ENCODE results near the gene KCNJ10. TPM values are rescaled to one million over a fixed set of nuclear protein-coding genes. Genes with fewer than 3 reads are reported as not detected.
A peak's percentile ranks its signal among the peaks of the same experiment; 100 is the strongest.

KCNJ10 gene
- total RNA-seq, 1 experiment from 2014 or later = 1.4 TPM

DNA sequence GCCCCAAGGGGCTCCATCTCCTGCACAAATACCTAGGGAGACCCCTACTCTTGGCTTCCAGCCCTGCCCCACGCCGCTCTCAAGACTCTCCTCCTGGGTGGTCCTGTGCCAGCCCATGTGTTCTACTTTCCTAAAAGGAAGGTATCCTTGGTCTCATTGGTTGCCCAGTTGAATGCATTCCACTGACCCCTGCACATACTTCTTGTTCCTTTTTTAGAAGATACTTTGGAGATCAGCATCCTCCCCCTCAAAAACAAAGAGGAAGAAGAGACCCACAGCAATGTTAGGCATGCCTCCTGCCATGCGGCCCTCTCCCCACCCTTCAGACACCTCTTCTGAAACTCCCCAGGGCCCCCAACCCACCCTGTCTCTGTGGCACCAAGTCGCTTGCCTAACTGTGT lies 120.0 kb downstream of the KCNJ10 start:
- Mint-ChIP-seq H3K27me3 (ENCODE audit: low read depth) (peaks cover 5% of the 10 kb centered on the region), H3K4me3 (no peak overlapping the region), H3K9me3 (no peaks in the 10 kb centered on the region), H3K4me1 (peaks cover 8% of the 10 kb centered on the region), H3K36me3 (no peaks in the 10 kb centered on the region), H3K27ac (no peak overlapping the region)
- ChIA-PET CTCF (interaction anchor here (1.3 kb wide), 1 partner anchor 58 kb away, joined by 5 read pairs; no protein-coding TSS in a partner anchor), POLR2A (no interaction called here)
- DNase-seq (ENCODE audit: low spot score) = no peak
- TF ChIP-seq ESRRA (CRISPR knock-in tag; IDR thresholded peaks at IDR 0.05; ENCODE audit: borderline replicate concordance) (no peak), ZNF423 (CRISPR knock-in tag; IDR thresholded peaks at IDR 0.05) (no peak), SMAD4 (CRISPR knock-in tag; IDR thresholded peaks at IDR 0.05) (no peak), EMX1 (CRISPR knock-in tag; IDR thresholded peaks at IDR 0.05) (no peak), HMGA2 (CRISPR knock-in tag; IDR thresholded peaks at IDR 0.05) (no peak), ATF6 (CRISPR knock-in tag; IDR thresholded peaks at IDR 0.05) (no peak), NR1H2 (CRISPR knock-in tag; IDR thresholded peaks at IDR 0.05) (no peak), ZBTB21 (CRISPR knock-in tag; IDR thresholded peaks at IDR 0.05; ENCODE audit: borderline replicate concordance) (no peak), NR2C2 (CRISPR knock-in tag; IDR thresholded peaks at IDR 0.05) (no peak), MXD4 (CRISPR knock-in tag; IDR thresholded peaks at IDR 0.05; ENCODE audit: borderline replicate concordance) (no peak), IRF2 (CRISPR knock-in tag; IDR thresholded peaks at IDR 0.05; ENCODE audit: borderline replicate concordance, low read depth) (no peak), ZNF281 (CRISPR knock-in tag; IDR thresholded peaks at IDR 0.05) (no peak)
- TF ChIP-seq, protein P1, sequence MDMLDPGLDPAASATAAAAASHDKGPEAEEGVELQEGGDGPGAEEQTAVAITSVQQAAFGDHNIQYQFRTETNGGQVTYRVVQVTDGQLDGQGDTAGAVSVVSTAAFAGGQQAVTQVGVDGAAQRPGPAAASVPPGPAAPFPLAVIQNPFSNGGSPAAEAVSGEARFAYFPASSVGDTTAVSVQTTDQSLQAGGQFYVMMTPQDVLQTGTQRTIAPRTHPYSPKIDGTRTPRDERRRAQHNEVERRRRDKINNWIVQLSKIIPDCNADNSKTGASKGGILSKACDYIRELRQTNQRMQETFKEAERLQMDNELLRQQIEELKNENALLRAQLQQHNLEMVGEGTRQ (CRISPR knock-in tag; IDR thresholded peaks at IDR 0.05) = no peak
- ATAC-seq = no peak

DNA sequence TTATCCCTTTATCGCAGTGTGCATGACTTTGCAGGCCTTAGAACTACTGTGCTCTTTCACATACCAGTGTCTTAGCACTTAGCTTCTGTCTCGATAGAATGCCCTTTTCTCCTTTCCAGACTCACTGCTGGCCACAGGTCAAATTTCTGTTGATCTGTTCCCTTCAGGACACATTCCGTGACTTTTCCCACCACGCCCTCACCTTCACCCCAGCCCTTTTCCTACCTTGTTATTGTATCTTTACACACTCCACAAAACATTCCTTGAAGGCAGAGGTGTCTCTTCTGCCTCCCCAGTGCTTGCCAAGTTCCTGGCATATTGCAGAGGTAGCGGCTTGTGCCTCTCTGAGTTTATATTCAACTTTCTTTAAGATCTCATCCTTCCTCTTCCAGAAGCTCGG lies 120.8 kb downstream of the KCNJ10 start:
- Mint-ChIP-seq H3K27ac (0 out of 2 replicates have a peak overlapping the region, but pooled peaks have one; percentile 27), H3K36me3 (no peaks in the 10 kb centered on the region), H3K4me3 (no peak overlapping the region), H3K9me3 (no peaks in the 10 kb centered on the region), H3K4me1 (peaks cover 17% of the 10 kb centered on the region), H3K27me3 (ENCODE audit: low read depth) (peaks cover 5% of the 10 kb centered on the region)
- ATAC-seq (no peak), DNase-seq (ENCODE audit: low spot score) (no peak)
- CTCF ChIA-PET = interaction anchor here (1.3 kb wide), 1 partner anchor 59 kb away, joined by 5 read pairs; no protein-coding TSS in a partner anchor
- POLR2A ChIA-PET = no interaction called here
- TF ChIP-seq NFE2L1 (CRISPR knock-in tag; IDR thresholded peaks at IDR 0.05) = no peak
- no peak for TF ChIP-seq ZNF317 (CRISPR knock-in tag; IDR thresholded peaks at IDR 0.05; ENCODE audit: borderline replicate concordance, low read depth)
- no peak for TF ChIP-seq PRDM15 (CRISPR knock-in tag; IDR thresholded peaks at IDR 0.05)
- no peak for TF ChIP-seq ESRRA (CRISPR knock-in tag; IDR thresholded peaks at IDR 0.05; ENCODE audit: borderline replicate concordance)
- TF ChIP-seq ETV6 (CRISPR knock-in tag; IDR thresholded peaks at IDR 0.05) = no peak
- TF ChIP-seq, protein P2, sequence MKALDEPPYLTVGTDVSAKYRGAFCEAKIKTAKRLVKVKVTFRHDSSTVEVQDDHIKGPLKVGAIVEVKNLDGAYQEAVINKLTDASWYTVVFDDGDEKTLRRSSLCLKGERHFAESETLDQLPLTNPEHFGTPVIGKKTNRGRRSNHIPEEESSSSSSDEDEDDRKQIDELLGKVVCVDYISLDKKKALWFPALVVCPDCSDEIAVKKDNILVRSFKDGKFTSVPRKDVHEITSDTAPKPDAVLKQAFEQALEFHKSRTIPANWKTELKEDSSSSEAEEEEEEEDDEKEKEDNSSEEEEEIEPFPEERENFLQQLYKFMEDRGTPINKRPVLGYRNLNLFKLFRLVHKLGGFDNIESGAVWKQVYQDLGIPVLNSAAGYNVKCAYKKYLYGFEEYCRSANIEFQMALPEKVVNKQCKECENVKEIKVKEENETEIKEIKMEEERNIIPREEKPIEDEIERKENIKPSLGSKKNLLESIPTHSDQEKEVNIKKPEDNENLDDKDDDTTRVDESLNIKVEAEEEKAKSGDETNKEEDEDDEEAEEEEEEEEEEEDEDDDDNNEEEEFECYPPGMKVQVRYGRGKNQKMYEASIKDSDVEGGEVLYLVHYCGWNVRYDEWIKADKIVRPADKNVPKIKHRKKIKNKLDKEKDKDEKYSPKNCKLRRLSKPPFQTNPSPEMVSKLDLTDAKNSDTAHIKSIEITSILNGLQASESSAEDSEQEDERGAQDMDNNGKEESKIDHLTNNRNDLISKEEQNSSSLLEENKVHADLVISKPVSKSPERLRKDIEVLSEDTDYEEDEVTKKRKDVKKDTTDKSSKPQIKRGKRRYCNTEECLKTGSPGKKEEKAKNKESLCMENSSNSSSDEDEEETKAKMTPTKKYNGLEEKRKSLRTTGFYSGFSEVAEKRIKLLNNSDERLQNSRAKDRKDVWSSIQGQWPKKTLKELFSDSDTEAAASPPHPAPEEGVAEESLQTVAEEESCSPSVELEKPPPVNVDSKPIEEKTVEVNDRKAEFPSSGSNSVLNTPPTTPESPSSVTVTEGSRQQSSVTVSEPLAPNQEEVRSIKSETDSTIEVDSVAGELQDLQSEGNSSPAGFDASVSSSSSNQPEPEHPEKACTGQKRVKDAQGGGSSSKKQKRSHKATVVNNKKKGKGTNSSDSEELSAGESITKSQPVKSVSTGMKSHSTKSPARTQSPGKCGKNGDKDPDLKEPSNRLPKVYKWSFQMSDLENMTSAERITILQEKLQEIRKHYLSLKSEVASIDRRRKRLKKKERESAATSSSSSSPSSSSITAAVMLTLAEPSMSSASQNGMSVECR (CRISPR knock-in tag; IDR thresholded peaks at IDR 0.05; ENCODE audit: borderline replicate concordance) = no peak
- no peak for TF ChIP-seq SMAD4 (CRISPR knock-in tag; IDR thresholded peaks at IDR 0.05)
- no peak for TF ChIP-seq GRHL2 (CRISPR knock-in tag; IDR thresholded peaks at IDR 0.05; ENCODE audit: insufficient replicate concordance, severe bottlenecking)
- TF ChIP-seq, protein P3, sequence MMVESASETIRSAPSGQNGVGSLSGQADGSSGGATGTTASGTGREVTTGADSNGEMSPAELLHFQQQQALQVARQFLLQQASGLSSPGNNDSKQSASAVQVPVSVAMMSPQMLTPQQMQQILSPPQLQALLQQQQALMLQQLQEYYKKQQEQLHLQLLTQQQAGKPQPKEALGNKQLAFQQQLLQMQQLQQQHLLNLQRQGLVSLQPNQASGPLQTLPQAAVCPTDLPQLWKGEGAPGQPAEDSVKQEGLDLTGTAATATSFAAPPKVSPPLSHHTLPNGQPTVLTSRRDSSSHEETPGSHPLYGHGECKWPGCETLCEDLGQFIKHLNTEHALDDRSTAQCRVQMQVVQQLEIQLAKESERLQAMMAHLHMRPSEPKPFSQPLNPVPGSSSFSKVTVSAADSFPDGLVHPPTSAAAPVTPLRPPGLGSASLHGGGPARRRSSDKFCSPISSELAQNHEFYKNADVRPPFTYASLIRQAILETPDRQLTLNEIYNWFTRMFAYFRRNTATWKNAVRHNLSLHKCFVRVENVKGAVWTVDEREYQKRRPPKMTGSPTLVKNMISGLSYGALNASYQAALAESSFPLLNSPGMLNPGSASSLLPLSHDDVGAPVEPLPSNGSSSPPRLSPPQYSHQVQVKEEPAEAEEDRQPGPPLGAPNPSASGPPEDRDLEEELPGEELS (CRISPR knock-in tag; IDR thresholded peaks at IDR 0.05) = no peak

Measured in WTC11 (cell line).